KMS-11 (cell line): ENCODE data around the gene PTP4A1.
"Not testable (repeated sequence)": the region's sequence is repeated elsewhere in the genome, so short reads cannot be mapped to it uniquely, and the experiment has no call there.

Experiments used
- H2AFZ ChIP-seq: fragments of 200-600 bp; sonication (generic); 2 replicates; pipeline ENCODE4 v1.6.1; 2016; ENCODE audit warnings: antibody characterized with exemption, mixed run types, low read depth
- H3K27ac ChIP-seq: fragments of 200-600 bp; sonication (generic); 2 replicates; pipeline ENCODE4 v1.6.1; 2016; ENCODE audit warnings: mild to moderate bottlenecking, mixed run types
- H3K27me3 ChIP-seq: fragments of 200-600 bp; sonication (generic); 2 replicates; pipeline ENCODE4 v1.6.1; 2017; ENCODE audit warnings: mild to moderate bottlenecking, low read depth, mixed run types, moderate library complexity; ENCODE audit not compliant: insufficient read depth
- H3K36me3 ChIP-seq: fragments of 200-600 bp; sonication (generic); 2 replicates; pipeline ENCODE4 v1.6.1; 2017; ENCODE audit warnings: mild to moderate bottlenecking, mixed run types; ENCODE audit not compliant: insufficient read depth
- H3K4me1 ChIP-seq: fragments of 200-600 bp; sonication (generic); 2 replicates; pipeline ENCODE4 v1.6.1; 2016; ENCODE audit warnings: mild to moderate bottlenecking, low read depth, mixed run types; ENCODE audit not compliant: poor library complexity, severe bottlenecking
- H3K4me2 ChIP-seq: fragments of 200-600 bp; sonication (generic); 2 replicates; pipeline ENCODE4 v1.7.0; 2016; ENCODE audit warnings: mild to moderate bottlenecking, mixed run types
- H3K4me3 ChIP-seq: fragments of 200-600 bp; sonication (generic); IDR thresholded peaks from 2 replicates; pipeline ENCODE4 v1.6.1; 2017; ENCODE audit warnings: low read depth, low read length, mixed read lengths; ENCODE audit not compliant: insufficient read depth
- H3K79me2 ChIP-seq: fragments of 200-600 bp; sonication (generic); 2 replicates; pipeline ENCODE4 v1.6.1; 2016; ENCODE audit warnings: low read depth, mixed run types; ENCODE audit not compliant: insufficient read depth
- H3K9ac ChIP-seq: fragments of 200-600 bp; sonication (generic); 2 replicates; pipeline ENCODE4 v1.6.1; 2016; ENCODE audit warnings: mild to moderate bottlenecking, mixed run types
- H4K20me1 ChIP-seq: fragments of 200-600 bp; sonication (generic); 2 replicates; pipeline ENCODE4 v1.6.1; 2016; ENCODE audit warnings: mild to moderate bottlenecking, mixed run types; ENCODE audit not compliant: insufficient read depth
- CTCF ChIP-seq: fragments of 200-600 bp; sonication (generic); conservative IDR thresholded peaks from 2 replicates; pipeline ENCODE4 v1.6.1; 2017; ENCODE audit warnings: low read depth, mild to moderate bottlenecking, antibody characterized with exemption, low read length, moderate library complexity, mixed read lengths

PTP4A1 gene

DNA sequence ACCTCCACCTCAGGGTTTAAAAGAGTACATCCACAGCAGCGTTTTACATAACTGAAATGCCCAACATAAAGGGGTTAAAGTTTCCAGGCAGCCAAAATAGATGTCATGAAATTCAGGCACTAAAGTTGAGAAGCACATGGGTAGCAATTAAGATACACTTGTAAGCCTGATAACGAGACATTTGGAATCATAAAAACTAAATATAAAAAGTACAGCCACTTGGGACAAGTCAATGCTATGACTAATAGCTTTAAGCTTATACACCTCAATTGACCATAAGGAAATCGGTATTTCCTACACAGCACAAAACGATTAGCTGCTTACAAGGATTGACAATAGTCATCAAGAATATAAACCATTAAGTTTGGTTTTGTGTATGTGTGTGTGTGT, 11.8 kb downstream of the PTP4A1 start:
- Histone ChIP-seq H3K4me2 (no peak overlapping the region), H3K36me3 (peaks cover 15% of the 10 kb centered on the region), H3K79me2 (0 out of 2 replicates have a peak, but pooled peaks cover 3% of the 10 kb centered on the region), H4K20me1 (0 out of 2 replicates have a peak, but pooled peaks cover 7% of the 10 kb centered on the region), H3K4me3 (no peak overlapping the region), H3K27me3 (no peaks in the 10 kb centered on the region), H2AFZ (no peak overlapping the region), H3K27ac (no peak overlapping the region), H3K9ac (no peak overlapping the region), H3K4me1 (peaks cover 6% of the 10 kb centered on the region)
- no peak for TF ChIP-seq CTCF

DNA sequence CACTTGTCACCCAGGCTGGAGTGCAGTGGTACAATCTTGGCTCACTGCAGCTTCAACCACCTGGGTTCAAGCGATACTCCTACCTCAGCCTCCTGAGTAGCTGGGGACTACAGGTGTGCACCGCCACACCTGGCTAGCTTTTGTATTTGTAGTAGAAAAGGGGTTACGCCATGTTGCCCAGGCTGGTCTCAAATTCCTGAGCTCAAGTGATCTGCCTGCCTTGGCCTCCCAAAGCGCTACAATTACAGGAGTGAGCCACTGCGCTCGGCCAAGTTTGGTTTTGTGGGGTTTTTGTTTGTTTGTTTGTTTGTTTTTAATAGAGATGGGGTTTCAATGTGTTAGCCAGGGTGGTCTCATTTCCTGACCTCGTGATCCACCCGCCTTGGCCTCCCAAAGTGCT, 12.3 kb downstream of the PTP4A1 start:
- H3K4me3 ChIP-seq: no peak overlapping the region
- H3K79me2 ChIP-seq: no peaks in the 10 kb centered on the region
- no peak overlapping the region for H3K4me2 ChIP-seq
- no peak overlapping the region for H3K9ac ChIP-seq
- no peak overlapping the region for H2AFZ ChIP-seq
- no peaks in the 10 kb centered on the region for H3K27me3 ChIP-seq
- no peak for TF ChIP-seq CTCF
- H3K27ac ChIP-seq: no peak overlapping the region
- H4K20me1 ChIP-seq: 0 out of 2 replicates have a peak, but pooled peaks cover 2% of the 10 kb centered on the region
- H3K4me1 ChIP-seq: peaks cover 6% of the 10 kb centered on the region
- H3K36me3 ChIP-seq: peaks cover 11% of the 10 kb centered on the region

GRCh38 chr6:63585652-63586051, 13.4 kb downstream of the PTP4A1 start:
- H3K4me2 ChIP-seq, H4K20me1 ChIP-seq, H3K4me3 ChIP-seq, H3K27ac ChIP-seq, H3K36me3 ChIP-seq, H2AFZ ChIP-seq, H3K27me3 ChIP-seq, H3K79me2 ChIP-seq, H3K9ac ChIP-seq, H3K4me1 ChIP-seq: not testable (repeated sequence)

DNA sequence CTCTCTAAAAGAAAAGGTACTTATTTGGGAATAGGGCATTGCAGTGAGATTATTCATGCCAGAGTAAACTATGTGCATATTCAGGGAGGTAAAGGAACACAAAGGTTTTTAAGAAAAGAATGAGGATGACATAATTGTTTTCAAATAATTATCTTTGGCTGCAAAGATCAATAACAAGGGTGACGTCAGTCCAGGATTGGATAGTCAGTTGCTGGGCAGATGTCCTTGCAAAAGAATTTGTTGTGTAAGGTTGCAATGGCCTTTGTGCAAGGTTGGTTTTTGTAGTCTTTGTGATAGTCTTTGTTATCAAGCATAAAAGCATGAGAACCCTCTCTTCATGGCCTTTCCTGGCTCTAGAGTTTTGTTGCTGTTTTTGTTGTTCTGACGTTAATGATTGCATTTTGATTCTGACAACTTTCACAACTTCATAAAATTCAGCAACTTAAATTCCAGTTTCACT, 17.7 kb downstream of the PTP4A1 start:
- H3K27ac ChIP-seq: no peak overlapping the region
- H3K36me3 ChIP-seq: no peaks in the 10 kb centered on the region
- H3K79me2 ChIP-seq: no peaks in the 10 kb centered on the region
- no peak overlapping the region for H3K4me3 ChIP-seq
- H2AFZ ChIP-seq: no peak overlapping the region
- H3K27me3 ChIP-seq: no peaks in the 10 kb centered on the region
- no peak overlapping the region for H3K4me2 ChIP-seq
- no peaks in the 10 kb centered on the region for H4K20me1 ChIP-seq
- H3K9ac ChIP-seq: no peak overlapping the region
- peaks cover 6% of the 10 kb centered on the region for H3K4me1 ChIP-seq
- no peak for TF ChIP-seq CTCF

DNA sequence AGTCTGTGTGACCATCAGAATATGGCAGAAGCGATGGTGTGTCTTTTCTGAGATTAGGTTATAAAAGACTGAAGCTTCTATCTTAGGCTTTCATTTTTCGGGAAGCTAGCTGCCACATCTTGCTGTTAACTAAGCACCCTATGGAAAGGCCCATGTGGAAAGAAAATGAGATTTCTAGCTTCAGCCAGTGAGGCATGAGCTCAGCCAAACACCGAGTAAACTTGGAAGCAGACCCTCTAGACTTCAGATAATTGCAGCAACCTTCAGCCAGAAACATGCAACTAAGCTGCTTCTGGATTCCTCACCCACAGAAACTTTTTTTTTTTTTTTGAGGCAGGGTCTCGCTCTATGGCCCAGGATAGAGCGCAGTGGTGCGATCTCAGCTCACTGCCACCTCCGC, 20.6 kb downstream of the PTP4A1 start:
- Histone ChIP-seq H2AFZ (no peak overlapping the region), H3K4me1 (no peaks in the 10 kb centered on the region), H3K27ac (no peak overlapping the region), H3K36me3 (no peaks in the 10 kb centered on the region), H3K4me2 (no peak overlapping the region), H4K20me1 (no peaks in the 10 kb centered on the region), H3K79me2 (no peaks in the 10 kb centered on the region), H3K4me3 (no peak overlapping the region), H3K9ac (no peak overlapping the region), H3K27me3 (no peaks in the 10 kb centered on the region)
- TF ChIP-seq CTCF: no peak
